GM19452 (cell line): Measurements from ENCODE around the gene LAP3.
A peak's percentile ranks its signal among the peaks of the same experiment; 100 is the strongest.

Source experiments
- ATAC-seq: cut with Tn5 transposase; IDR thresholded peaks from one replicate; pipeline ENCODE4 v1.9.1; 2021; ENCODE audit not compliant: unreplicated experiment

LAP3 gene

DNA sequence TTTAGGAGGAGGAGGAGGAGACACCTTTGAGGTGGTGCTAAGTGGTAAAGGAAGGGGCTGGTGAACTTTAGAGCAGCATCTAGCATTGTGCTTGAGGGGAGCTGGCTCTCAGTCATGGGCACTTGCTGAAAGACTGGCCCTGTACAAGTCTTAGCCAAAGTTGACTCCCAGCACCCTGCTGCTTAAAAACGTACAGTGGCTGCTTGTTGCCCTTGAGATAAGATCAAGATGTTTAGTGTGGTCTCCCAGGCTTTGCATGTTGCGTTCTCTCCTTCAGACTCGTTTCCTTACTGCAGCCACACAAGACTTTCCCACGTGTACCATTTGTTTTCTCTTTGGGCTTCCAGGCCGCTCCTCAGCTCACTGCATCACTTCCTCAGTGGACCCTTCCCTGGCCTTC is 39.3 kb downstream of the LAP3 start:
- no peak for ATAC-seq

DNA sequence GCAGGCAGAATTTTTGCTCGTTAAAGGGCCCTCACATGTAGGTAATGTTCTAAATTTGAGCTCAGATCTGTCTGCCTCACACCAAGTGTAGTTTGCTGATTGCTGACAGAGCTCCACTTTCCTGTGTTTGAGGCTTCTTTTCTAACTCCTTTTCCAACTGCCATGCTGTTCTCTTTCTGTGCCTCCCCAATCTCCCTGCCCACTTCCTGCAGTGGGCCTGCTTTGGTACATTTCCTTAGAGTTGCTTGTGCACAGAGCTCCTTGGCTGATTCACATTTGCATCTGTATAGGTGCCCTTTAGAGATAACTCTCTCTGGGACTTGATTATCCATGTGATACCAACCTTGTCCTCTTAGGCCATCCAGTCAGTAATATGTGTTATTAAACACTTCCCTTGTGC is 41.9 kb downstream of the LAP3 start:
- ATAC-seq, result no peak

DNA sequence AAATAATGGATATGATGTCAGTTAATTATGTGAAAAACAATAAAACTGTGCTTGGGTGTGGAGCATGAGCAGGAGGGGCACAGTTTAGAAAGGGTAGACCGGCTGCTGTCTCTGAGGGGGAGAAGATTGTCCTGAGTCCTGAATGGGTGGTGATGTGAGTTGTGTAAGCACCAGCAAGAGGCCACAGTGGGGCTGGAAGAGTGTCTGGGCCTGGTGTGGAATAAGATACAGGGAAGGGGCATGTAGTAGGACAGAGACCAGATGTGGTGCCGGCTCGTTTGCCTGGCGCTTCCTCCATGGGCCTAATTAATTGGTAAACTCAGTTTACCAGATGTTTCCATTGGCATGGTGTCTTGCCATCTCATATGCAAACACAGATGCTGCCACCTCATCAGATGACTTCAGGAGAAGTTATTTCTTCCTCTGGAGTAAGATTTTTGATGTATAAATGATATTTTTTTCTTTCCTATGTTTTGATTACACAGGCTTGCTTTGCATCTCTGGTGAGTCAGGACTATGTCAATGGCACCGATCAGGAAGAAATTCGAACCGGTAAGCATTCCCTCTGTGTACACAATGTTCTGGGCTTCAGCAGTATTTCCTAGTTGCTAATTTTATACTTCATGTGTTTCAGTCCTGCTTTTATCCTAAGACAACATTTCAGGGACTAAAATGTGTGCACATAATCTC is 42.6 kb downstream of the LAP3 start:
- ATAC-seq, result no peak

DNA sequence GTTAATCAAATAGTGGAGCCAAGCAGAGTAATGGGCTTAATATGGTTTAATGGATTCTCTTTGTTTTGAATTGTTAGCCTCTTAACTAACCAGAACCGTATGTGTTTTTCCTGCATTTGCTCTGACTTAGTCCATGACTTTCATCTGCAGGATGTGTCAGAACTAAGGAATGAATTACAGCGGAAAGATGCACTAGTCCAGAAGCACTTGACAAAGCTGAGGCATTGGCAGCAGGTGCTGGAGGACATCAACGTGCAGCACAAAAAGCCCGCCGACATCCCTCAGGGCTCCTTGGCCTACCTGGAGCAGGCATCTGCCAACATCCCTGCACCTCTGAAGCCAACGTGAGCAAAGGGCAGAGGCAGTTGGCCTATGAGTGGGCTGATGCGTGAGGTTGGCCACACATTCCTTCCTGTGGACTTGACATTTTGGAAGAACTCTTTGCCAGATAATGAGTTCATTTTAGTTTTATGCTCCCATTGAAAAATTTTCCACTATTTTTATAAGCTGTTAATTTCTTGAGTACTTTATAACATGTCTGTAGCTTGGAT is 46.5 kb downstream of the LAP3 start:
- no peak for ATAC-seq

DNA sequence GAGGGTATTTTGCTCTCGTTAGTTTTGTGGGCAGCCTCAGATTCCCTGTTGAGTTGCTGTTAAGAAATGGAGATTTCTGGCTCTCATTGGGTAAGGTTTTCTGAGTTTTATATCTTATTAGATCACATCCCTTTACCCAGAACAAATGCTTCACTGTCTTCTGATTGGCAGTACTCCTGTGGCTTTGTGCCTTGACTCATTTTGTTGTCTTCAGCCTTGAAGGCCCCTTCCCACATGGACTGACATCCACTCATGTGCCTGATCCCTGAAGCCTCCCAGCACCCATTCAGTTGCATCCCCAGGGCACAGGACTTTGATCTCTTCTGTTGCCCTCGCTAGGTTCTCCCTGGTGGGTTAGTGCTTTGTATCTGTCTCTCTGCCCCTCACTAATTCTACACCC is 47.8 kb downstream of the LAP3 start:
- ATAC-seq, result no peak

DNA sequence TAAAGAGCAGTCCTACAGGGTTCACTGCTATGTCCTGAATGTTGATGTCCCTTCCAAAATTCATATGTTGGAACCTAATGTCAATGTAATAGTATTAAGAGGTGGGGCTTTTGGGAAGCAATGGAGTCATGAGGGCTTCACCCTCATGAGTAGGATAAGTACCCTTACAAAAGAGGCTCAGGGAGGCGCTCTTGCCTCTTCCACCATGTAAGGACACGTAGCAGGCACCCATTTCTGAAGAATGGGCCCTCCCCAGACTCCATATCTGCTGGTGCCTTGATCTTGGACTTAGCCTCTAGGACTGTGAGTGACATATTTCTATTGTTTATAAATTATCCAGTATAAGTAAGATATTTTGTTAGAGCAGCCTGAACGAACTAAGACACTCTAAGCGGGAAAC is 53.2 kb downstream of the LAP3 start:
- no peak for ATAC-seq

DNA sequence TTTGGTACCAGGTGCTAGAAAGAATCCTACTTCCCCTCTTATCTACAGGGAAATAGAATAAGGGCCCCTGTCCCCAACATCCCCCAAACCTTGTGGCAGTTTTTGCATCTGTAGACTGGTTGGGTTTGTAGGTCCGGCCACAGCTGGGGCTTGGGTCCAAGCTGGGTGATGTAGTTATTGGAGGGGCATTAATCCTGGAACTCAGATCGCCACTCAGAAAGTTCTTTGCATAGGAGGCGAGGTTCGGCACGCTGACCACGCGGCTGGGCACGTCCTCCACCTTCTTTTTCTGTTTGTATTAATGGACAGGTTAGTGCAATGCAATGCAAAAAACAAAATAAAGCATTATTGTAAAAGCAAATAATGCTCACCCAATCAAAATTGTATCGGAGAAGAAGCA is 56.6 kb downstream of the LAP3 start:
- no peak for ATAC-seq

DNA sequence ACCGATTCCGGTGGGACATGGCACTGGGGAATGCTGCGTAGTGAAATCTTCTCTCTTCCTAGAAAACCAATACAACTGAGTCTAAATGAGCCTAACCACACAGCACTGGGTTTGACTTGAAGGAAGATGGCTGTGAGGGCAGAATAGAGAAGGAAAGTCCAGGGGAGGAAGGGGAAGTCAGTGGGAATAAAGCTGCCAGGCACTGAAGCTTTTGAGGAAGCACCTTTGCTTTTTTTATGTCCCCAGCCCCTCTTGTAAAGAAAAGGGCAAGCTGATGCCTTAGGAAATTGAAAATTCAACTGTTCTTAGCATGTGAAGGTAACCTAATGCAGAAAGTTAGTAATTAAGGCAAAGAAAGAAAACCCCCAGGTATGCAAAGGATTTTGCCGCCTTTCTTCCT is 58.1 kb downstream of the LAP3 start:
- ATAC-seq, result no peak

DNA sequence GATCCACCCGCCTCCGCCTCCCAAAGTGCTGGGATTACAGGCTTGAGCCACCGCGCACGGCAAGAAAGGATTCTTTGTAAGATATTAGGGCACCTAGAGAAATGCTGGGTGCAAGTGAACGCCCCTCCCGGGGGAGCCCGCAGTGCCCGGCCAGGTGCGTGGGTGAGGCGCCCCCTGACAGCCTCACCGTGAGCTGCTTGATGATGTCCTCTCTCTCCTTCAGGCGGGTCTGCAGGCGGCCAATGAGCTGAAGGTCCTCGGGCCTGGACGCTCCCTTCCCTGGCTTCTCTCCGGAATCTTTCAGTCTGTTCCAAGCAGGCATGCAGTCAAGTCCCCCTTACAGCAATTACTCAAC is 59.3 kb downstream of the LAP3 start:
- no peak for ATAC-seq

DNA sequence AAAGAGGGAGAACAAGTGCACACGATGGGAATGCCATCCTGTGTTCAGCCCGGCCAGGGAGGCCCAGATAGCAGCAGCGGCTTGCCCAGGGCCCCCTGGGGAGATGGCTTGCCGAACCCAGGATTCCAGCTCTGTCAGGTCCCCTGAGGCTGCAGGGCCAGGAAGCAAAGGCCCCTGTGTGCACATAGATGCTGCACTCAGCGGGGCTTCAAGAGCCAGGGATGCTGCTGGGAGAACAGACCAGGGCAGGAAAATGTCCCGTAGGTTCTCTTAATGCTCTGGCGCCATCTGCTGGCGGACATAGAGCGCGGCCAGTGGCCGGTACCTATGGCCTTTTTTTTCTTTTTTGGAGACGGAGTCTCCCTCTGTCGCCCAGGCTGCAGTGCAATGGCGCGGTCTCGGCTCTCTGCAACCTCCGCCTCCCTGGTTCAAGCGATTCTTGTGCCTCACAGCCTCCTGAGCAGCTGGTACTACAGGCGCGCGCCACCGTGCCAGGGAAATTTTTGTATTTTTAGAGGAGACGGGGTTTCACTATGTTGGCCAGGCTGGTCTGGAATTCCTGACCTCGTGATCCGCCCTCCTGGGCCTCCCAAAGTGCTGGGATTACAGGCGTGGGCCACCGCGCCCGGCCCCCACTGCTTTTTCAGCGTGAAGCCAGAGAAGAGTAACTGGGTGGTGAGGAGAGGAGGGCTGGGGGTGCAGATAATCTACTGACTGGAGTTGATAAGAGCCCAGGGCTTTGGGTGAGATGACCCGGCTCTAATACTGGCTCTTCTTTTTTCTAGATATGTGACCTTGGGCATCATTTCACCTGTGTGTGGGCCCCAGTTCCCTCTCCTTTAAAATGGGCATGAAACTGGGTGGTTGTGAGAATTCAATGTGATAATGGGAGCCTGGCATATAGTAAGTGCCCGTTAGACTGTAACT is 60.0 kb downstream of the LAP3 start:
- ATAC-seq, result peak; percentile 89

DNA sequence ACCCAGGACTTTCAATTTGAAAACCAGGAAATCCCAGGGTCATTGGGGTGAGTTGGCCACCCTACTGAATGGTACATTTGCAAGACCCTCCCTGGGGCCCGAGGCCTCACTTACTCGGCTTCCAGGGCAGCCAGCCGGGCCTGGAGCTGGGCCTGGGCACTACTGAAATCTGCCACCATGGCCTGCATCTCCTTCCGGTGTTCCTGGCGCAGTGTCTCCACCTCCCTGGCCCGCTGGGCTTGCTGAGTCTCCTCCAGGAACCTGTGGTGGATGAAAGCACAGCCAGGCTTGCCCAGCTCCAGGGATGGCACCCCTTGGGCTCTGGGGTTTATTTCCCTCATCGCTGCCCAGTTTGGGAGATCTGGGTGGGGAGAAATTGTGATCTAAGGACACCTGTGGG is 62.1 kb downstream of the LAP3 start:
- no peak for ATAC-seq

DNA sequence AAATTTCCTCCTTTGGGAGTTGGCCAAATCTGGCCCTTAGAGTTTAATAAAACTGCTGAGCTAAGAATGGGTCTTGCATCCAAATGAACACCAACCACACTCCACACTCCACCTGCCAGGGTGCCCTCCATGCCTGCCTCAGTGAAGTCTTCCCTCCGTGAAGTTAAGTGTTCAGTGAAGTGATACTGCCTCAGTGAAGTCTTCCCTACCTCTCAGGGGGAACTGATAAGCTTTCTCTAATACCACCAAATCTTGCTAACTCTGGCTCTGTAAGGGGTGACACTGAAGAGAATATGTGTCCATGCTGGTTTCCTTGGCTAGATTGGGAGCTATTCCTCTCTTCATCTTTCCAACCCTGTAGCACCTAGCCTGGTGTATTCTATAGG is 65.4 kb downstream of the LAP3 start:
- no peak for ATAC-seq

DNA sequence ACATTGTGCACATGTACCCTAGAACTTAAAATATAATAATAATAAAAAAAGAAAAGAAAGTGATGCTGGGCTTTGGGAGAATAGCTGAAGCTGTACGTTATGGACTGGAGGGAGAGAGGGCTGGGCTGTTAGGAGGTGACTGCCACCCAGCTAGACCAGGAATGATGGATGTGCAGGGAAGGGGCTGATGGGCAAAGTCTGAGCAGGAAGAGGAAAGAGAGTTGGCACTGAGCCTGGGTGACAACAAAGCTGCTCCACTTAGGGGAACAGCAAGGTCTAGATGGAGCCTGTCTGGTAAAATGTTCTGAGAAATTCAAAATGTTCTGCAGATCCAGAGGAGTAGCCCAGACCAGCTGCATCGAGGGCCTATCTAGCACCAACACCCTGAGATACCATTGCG is 69.7 kb downstream of the LAP3 start:
- no peak for ATAC-seq

DNA sequence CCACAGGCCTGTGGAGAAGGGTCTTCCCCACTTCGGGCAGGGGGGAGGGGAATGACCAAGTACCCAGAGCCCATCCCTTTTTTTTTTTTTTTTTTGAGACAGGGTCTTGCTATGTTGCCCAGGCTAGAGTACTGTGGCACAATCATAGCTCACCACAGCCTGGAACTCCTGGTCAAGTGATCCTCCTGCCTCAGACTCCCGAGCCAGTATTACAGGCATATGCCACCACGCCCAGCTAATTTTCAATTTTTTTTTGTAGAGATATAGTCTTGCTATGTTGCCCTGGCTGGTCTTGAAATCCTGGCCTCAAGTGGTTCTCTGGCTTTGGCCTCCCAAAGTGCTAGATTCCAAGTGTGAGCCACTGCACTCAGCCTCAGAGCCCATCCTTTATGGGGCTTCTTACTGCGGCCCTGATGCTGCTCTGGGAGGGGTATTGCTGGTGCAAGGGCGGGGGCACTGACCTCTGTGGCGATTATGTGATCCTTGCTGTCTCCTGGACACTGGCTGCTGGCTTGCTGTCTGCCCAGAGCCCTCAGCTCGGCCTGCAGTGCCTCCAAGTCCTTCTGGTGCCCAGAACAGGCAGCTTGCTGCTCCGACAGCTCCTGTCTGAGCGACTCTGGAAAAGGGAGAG is 70.3 kb downstream of the LAP3 start:
- ATAC-seq, result no peak

DNA sequence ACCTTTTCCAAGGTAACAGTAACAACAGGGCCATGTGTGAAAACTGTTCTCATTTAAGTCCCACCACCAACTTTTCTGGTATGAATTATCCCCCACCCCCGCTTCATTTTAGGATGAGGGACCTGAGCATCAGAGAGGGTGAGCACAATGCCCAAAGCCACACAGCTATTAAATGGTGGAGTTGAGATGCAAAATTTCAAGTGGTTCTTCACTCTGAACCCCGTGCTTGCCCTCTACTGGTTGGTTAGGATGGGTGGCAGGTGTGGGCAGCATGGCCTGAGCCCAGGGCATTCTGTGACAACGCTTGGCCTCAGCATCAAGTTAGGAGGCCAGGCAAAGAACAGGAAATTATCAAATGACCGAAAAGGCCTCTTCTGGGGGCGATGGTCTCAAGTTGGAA is 70.9 kb downstream of the LAP3 start:
- ATAC-seq, result no peak

DNA sequence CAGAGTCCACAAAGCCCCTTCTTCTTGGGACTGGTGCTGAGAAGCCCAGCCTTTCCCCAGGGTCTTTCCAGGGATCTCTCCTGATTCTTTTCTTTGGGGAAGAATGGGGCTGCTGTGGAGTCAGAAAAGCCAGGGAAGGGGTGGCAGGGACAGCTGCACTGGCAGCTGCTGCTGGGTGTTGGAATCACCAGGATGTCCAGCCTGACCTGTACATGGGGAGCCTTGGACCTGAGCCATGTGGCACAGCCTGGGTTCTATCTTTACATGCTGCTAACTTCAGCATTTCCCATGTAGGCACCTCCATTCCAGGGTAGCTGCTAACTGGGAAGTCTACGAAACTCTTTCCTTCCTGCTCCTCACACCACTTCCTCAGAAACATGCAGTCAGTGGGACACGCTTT is 73.4 kb downstream of the LAP3 start:
- ATAC-seq, result no peak

DNA sequence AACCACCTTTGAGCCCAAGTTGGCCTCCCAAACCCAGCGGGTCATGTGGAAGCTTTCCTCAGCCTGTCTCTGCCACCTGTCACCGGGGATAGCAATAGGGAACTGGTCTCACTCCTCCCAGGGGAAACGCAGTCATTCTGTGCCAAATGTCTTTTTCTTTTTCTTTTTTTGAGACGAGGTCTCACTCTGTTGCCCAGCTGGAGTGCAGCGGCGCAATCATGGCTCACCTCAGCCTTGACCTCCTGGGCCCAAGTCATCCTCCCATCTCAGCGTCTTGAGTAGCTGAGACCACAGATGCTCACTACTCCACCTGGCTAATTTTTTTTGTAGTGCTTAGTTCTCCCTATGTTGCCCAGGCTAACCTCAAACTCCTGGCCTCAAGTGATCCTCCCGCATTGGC is 77.7 kb downstream of the LAP3 start:
- no peak for ATAC-seq

DNA sequence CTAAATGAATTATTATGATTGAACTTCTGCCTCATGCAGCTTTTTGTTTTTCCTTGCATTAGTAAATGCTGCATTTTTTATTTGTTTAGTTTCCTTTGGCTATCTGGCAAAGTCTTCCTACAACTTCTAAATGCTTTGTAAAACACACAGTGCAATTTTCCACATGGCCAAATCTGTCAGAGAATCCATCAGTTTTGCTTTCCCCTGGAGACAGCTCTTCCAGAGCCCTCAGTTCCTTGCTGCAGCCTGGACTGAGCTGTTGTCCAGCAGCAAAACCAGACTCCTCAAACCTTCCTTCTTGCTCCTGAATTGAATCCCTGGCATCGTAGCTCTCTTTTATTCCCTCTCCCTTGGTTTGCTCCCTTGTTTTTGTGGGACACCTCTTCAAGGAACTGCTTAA is 80.1 kb downstream of the LAP3 start:
- no peak for ATAC-seq
